Naive thymus-derived CD8-positive, alpha-beta T cell (primary cell): Measurements from ENCODE around the gene DMRT3. TPM values are rescaled to one million over a fixed set of nuclear protein-coding genes. Genes with fewer than 3 reads are reported as not detected.
A peak's percentile ranks its signal among the peaks of the same experiment; 100 is the strongest.

Source experiments
- ATAC-seq, 2 donors: fragments of 150-1000 bp; cut with Tn5 transposase in 1 of 2; sonication (Bioruptor Pico), chemical (Tn5 transposase) in 1 of 2; 1 replicate in 1 of 2; 2 replicates in 1 of 2; pipeline ENCODE4 v1.10.0; 2021; ENCODE audit warnings: mild to moderate bottlenecking in 2 of 2, moderate library complexity in 2 of 2
- POLR2A ChIA-PET: fragments of 350-600 bp; sonication (Branson Sonifier 250); formaldehyde crosslinking; loops from one replicate; lab custom pipeline; 2021; ENCODE audit warnings: antibody characterized with exemption; lab: Charles Lee
- DNase-seq, 10 donors: peaks; one replicate each; pipeline versions ENCODE4 v3.0.0 to v3.0.0-alpha.2; 2020 to 2022
- H3K27ac Mint-ChIP-seq, 10 donors: one replicate each; pipeline ENCODE4 v1.8.0; 2020 to 2022; ENCODE audit warnings: mild to moderate bottlenecking in 10 of 10, mixed read lengths in 10 of 10, moderate library complexity in 4 of 10, inconsistent platforms in 1 of 10
- H3K27me3 Mint-ChIP-seq, 5 donors: one replicate each; pipeline ENCODE4 v1.8.0; 2021 to 2022; ENCODE audit warnings: mixed read lengths in 5 of 5
- H3K36me3 Mint-ChIP-seq, 3 donors: one replicate each; pipeline ENCODE4 v1.8.0; 2020 to 2022; ENCODE audit warnings: mixed read lengths in 3 of 3, mild to moderate bottlenecking in 2 of 3, inconsistent platforms in 1 of 3
- H3K4me1 Mint-ChIP-seq, 4 donors: one replicate each; pipeline ENCODE4 v1.8.0; 2021 to 2022; ENCODE audit warnings: mixed read lengths in 4 of 4
- H3K4me3 Mint-ChIP-seq, 10 donors: one replicate each; pipeline ENCODE4 v1.8.0; 2020 to 2022; ENCODE audit warnings: mild to moderate bottlenecking in 10 of 10, mixed read lengths in 10 of 10, moderate library complexity in 6 of 10, inconsistent platforms in 1 of 10
- H3K9me3 Mint-ChIP-seq, 9 donors: one replicate each; pipeline ENCODE4 v1.8.0; 2020 to 2022; ENCODE audit warnings: mixed read lengths in 9 of 9, mild to moderate bottlenecking in 3 of 9, inconsistent platforms in 1 of 9, moderate library complexity in 1 of 9
- polyA plus RNA-seq, 3 donors: library from polyadenylated mRNA; unstranded; fragments of 300-500 nt; fragmentation: Illumina TruSeq; gene quantifications; one replicate each; pipeline ENCODE4 v1.2.3, GENCODE V29; 2021
- total RNA-seq, 8 experiments: library from RNA in 2 of 8; stranded (reverse) in 2 of 8; gene quantifications; one replicate each; pipeline ENCODE4 v1.2.3 and lab custom pipeline; 2021 to 2026

Gene DMRT3
- total and polyA plus RNA-seq, 5 experiments from 2014 or later = not detected

- peaks cover 0 to 11% (median 3%) of the 10 kb centered on the region in 9 donors for H3K9me3 Mint-ChIP-seq
- peaks cover 43 to 73% (median 57%) of the 10 kb centered on the region in 5 donors for H3K27me3 Mint-ChIP-seq
- no peak overlapping the region for H3K27ac Mint-ChIP-seq
- H3K4me1 Mint-ChIP-seq = peaks cover 7 to 44% (median 35%) of the 10 kb centered on the region in 4 donors
- H3K4me3 Mint-ChIP-seq = peak overlapping the region in 9 of 10 donors; percentile 3 to 57 (median 34)
- peaks cover 0 to 9% (median 7%) of the 10 kb centered on the region in 3 donors for H3K36me3 Mint-ChIP-seq
- ATAC-seq = no peak
- POLR2A ChIA-PET = no interaction called here
- DNase-seq = no peak
Measured at GRCh38 chr9:973295-973834, 3.1 kb upstream of the DMRT3 start.

DNA sequence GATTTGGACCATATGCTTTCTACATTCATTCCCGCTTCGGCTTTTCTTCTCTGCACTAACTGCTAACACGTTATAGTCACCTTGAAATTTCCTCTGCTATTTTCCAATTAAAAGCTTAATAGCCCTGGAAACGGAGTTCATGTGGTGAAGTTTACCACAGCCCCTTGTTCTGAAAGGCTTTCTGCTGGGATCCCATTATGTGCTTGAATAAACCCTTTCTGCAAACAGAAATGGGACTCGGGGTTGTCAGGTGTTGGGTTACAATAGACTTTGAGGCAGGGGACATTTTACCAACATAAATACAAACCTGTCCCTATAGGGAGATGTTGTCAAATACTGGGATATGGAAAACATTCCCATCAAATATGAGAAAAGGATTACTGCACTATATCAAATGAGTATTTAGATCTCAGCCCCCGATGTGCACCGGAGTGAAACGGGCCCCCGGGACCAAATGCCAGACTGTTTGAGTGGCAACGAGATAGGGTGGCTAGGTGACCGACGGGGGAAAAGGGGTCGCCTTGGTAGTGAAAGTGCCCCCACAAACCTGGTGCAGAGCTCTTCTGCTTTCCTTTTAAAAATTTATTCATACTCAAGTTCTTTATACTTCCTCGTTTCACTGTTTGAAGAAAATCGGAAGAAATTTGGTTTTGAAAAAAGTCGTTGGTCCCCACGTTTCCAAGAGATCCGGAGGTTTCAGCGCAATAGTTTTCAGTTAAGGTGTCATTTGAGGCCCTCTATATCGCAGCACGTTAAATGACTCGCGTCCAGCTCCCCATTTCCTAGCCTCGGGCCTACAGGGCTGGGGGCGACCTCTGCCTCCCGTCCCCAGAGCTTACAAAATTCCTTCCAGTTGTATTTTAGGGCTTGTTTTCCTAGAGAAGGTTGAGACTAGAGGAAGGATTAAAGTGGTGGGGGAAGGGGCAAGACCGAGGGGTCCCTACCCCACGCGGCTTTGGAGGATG is 2.1 kb upstream of the DMRT3 start:
- Mint-ChIP-seq H3K36me3 (peaks cover 0 to 9% (median 2%) of the 10 kb centered on the region in 3 donors), H3K27ac (no peak overlapping the region), H3K9me3 (peaks cover 0 to 4% (median under 1%) of the 10 kb centered on the region in 9 donors), H3K27me3 (peaks cover 35 to 73% (median 58%) of the 10 kb centered on the region in 5 donors), H3K4me1 (peaks cover 7 to 37% (median 32%) of the 10 kb centered on the region in 4 donors), H3K4me3 (peak overlapping the region in 6 of 10 donors; percentile 3 to 57 (median 30))
- no peak for ATAC-seq
- DNase-seq = no peak
- POLR2A ChIA-PET = no interaction called here

GRCh38 chr9:974996-975739 is 1.3 kb upstream of the DMRT3 start:
- Mint-ChIP-seq H3K9me3 (peaks cover 0 to 3% (median 0%) of the 10 kb centered on the region in 9 donors), H3K27me3 (peaks cover 40 to 72% (median 61%) of the 10 kb centered on the region in 5 donors), H3K4me3 (peak overlapping the region in 3 of 10 donors; percentile 8 to 38 (median 26)), H3K4me1 (peaks cover 4 to 32% (median 28%) of the 10 kb centered on the region in 4 donors), H3K27ac (peak overlapping the region in 1 of 10 donors; percentile 53), H3K36me3 (peaks cover 0 to 7% (median 0%) of the 10 kb centered on the region in 3 donors)
- POLR2A ChIA-PET = no interaction called here
- DNase-seq (no peak), ATAC-seq (no peak)

DNA sequence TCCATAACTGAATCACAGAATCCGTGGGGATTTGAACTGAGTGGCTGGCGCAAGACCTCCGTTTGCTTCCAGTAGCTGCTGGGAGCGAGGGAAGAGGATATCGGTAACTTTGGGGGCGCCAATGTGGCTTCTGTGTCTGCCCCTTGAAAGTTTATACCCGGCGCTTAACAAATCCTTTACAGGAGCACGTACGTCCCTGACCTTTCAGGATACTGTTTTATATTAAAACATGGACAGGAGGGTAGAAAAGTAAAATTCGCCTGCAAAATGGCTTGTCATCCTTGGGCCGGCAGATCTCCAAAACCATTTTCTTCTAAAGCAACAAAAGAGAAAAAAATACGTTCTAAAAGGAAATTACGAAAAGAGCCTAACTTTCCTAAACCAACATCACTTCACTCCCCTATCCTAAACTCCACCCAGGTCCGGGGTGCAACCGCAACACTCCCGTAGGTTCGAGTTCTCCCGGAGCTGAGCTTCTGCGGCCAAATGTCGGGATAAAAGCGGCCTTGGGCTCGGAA is 656 bp upstream of the DMRT3 start:
- H3K27ac Mint-ChIP-seq = no peak overlapping the region

DNA sequence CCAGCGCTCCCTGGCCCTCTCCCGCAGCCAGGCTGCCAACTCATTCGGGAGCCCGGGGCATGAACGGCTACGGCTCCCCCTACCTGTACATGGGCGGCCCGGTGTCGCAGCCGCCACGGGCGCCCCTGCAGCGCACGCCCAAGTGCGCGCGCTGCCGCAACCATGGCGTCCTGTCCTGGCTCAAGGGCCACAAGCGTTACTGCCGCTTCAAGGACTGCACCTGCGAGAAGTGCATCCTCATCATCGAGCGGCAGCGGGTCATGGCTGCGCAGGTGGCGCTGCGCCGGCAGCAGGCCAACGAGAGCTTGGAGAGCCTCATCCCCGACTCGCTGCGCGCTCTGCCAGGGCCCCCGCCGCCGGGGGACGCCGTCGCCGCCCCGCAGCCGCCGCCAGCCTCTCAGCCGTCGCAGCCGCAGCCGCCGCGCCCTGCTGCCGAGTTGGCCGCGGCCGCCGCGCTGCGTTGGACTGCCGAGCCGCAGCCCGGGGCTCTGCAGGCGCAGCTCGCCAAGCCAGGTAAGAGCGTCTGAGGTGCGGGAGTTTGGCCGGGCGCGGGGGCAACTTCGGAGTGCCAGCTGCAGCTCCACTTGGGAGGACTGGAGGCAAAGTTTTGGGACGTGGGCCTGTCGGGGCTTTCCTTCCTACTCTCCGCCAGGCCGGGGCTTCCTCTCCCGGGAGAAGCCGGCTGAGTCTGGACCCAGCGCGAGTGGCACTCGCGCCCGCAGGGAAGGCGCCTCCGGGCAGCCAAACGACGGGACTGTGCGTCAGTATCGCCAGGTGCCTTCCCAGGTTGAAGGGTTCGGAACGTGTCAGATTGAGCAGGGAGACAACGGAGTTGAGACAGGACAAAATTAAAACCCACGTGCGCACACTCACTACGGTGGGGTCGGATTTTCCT is 735 bp downstream of the DMRT3 start:
- H3K36me3 Mint-ChIP-seq = peaks cover 0 to 7% (median 0%) of the 10 kb centered on the region in 3 donors
- peaks cover 0 to 3% (median 0%) of the 10 kb centered on the region in 9 donors for H3K9me3 Mint-ChIP-seq
- no peak for ATAC-seq
- DNase-seq = no peak
- H3K4me1 Mint-ChIP-seq = peaks cover 3 to 26% (median 23%) of the 10 kb centered on the region in 4 donors
- POLR2A ChIA-PET = no interaction called here
- H3K4me3 Mint-ChIP-seq = peak overlapping the region in 1 of 10 donors; percentile 26
- H3K27ac Mint-ChIP-seq = no peak overlapping the region
- H3K27me3 Mint-ChIP-seq = peaks cover 51 to 85% (median 75%) of the 10 kb centered on the region in 5 donors

More for the DNA sequence above, 656 bp upstream of the DMRT3 start:
- H3K4me1 Mint-ChIP-seq = peaks cover 3 to 29% (median 25%) of the 10 kb centered on the region in 4 donors
- peaks cover 0 to 7% (median 0%) of the 10 kb centered on the region in 3 donors for H3K36me3 Mint-ChIP-seq
- ATAC-seq (no peak), DNase-seq (no peak)
- peaks cover 0 to 3% (median 0%) of the 10 kb centered on the region in 9 donors for H3K9me3 Mint-ChIP-seq
- H3K27me3 Mint-ChIP-seq = peaks cover 41 to 72% (median 62%) of the 10 kb centered on the region in 5 donors
- POLR2A ChIA-PET = no interaction called here
- H3K4me3 Mint-ChIP-seq = peak overlapping the region in 8 of 10 donors; percentile 1 to 64 (median 32)

DNA sequence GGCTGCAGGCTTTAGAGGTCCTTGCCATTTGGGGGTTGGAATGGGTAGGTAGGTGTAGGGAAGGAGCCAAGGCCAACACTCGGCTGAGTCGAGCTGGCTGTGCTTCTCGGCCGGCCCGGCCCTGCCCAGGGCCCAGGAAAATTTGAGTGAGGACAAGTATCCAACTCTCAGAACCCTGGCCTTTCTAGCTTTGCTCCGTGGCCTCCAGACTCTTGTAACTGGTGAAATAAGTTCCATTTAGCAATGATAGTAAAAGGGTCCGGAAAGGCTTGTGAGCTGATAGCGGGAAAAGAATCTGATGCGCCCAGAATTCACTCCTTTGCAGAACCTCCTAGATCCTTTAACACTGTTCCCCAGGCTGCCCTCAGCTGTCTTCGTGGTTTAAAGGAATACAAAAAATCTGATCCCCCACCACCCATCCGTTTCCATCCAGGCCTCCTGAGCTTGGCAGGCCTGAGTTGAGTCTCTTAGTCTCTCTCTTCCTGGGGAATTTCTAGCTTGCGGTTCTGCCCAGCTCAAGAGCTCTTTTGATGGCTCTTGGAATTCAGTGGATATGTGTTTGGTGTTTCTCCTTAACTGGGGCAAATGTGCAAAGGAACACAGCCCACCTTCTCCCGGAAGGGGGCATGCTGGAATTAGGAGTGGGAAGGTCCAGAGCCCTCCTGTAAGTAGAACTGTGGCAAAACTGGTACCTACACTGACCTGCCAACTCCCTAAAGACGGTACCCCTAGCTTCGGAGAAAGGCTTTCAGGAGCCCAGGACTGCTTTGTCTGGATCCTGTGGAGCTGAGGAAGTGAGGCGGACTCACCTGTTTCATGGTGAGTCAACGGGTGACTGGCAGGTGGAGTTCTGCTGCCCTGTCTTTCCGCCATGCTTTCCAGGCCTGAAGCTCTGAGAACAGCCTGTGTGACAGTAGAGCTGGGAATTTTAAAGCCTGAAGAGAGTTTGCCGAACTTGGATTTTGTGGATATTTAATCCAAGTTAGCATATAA is 1.7 kb downstream of the DMRT3 start:
- Mint-ChIP-seq H3K36me3 (peaks cover 0 to 6% (median 0%) of the 10 kb centered on the region in 3 donors), H3K4me3 (peak overlapping the region in 2 of 10 donors; percentile 10 to 26), H3K27me3 (peaks cover 58 to 89% (median 80%) of the 10 kb centered on the region in 5 donors), H3K27ac (no peak overlapping the region), H3K9me3 (peaks cover 0 to 3% (median 0%) of the 10 kb centered on the region in 9 donors), H3K4me1 (peaks cover 5 to 23% (median 17%) of the 10 kb centered on the region in 4 donors)
- DNase-seq = no peak
- no peak for ATAC-seq
- POLR2A ChIA-PET = no interaction called here

DNA sequence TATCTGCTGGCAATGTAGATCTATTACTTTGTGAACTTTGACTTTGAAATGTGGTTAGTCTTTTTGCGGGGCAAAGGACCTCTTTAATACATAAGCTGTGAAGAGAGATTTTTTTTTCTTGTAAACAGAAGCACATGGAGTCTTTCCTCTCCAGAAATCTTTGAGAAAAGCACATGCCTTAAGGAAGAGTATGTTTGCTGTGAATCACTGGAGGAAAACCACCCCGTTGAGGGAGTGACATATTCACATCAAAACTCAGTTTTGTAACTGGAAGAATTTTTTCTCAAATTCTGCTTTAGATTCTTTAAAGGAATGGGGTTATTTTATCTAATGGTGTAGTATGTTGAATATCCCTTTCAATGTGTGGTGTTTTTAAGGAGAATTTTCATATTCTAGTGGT is 3.5 kb downstream of the DMRT3 start:
- Mint-ChIP-seq H3K4me3 (no peak overlapping the region), H3K27me3 (peaks cover 48 to 82% (median 75%) of the 10 kb centered on the region in 5 donors), H3K4me1 (peaks cover 0 to 8% (median 6%) of the 10 kb centered on the region in 4 donors), H3K9me3 (no peaks in the 10 kb centered on the region), H3K36me3 (no peaks in the 10 kb centered on the region), H3K27ac (no peak overlapping the region)
- DNase-seq = no peak
- POLR2A ChIA-PET = no interaction called here
- ATAC-seq = no peak

- no peaks in the 10 kb centered on the region for H3K36me3 Mint-ChIP-seq
Measured at GRCh38 chr9:980640-981039, 4.2 kb downstream of the DMRT3 start.

DNA sequence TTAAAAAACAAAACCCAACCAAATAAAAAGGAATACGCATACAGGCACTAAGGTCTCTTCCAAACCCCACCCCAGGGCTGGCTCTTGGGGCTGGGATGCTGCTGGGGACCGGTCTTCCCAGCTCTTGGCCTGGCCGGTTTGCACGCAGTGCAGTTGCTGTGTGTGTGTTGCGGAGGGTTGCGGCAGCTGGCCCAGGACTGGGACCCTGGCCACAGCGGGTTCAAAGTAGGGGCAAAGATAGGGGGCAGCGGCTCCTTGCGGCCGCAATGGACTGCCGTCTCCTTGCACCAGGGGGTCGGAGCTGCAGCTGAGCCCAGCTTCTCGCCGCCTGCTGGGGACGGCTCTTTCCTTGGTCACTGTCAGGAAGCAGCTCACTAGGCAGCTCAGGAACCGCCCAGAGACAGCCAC is 5.0 kb downstream of the DMRT3 start:
- DNase-seq (no peak), ATAC-seq (no peak)
- no peaks in the 10 kb centered on the region for H3K9me3 Mint-ChIP-seq
- H3K27me3 Mint-ChIP-seq = peaks cover 42 to 82% (median 71%) of the 10 kb centered on the region in 5 donors
- H3K36me3 Mint-ChIP-seq = no peaks in the 10 kb centered on the region
- H3K4me1 Mint-ChIP-seq = peaks cover 0 to 2% (median 0%) of the 10 kb centered on the region in 4 donors
- POLR2A ChIA-PET = no interaction called here
- H3K27ac Mint-ChIP-seq = no peak overlapping the region
- no peak overlapping the region for H3K4me3 Mint-ChIP-seq

More at GRCh38 chr9:980640-981039, 4.2 kb downstream of the DMRT3 start:
- no peak for ATAC-seq
- Mint-ChIP-seq H3K27ac (no peak overlapping the region), H3K27me3 (peaks cover 44 to 79% (median 69%) of the 10 kb centered on the region in 5 donors), H3K4me3 (no peak overlapping the region), H3K4me1 (peaks cover 0 to 5% (median 4%) of the 10 kb centered on the region in 4 donors), H3K9me3 (no peaks in the 10 kb centered on the region)
- POLR2A ChIA-PET = no interaction called here
- DNase-seq = no peak

DNA sequence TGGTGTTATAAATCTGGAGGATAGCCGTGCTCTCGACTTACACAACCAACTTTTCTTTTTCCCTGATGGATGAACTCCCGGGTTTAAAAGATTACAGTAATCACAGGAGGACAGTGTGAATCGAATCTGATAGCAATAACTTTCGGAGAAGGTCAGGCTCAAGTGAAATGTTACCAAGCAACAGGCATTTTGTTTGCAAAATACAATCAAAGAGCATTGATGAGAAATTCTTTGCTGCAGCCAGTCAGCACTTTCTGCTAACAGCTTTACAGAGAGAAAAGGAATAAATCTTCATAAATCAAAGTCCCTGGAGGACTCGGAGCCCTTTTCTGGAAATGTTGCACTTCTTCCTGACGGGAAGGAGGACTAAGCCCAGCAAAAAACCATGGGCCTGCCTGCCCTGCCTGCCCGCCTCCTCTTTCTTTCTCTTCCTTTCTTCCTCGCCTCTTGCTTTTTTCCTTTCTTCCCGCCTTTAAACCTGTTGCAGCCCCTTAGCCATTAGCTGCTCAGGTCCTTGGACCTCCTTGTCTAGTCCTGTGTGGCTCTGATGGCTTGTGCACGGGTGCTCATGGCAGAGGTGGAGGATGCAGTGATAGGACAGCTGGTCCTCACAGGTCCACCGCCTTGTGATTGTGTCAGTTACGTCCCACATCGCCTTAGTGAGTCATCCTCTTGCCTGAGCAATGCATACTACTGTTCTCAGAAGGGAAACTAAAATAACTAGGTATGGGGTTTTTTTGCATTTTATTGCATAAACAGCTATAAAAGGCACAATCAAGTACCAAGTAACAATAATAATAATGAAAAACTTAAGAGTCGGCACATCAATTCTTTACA is 6.2 kb downstream of the DMRT3 start:
- Mint-ChIP-seq H3K9me3 (no peaks in the 10 kb centered on the region), H3K27ac (no peak overlapping the region), H3K27me3 (peaks cover 44 to 89% (median 74%) of the 10 kb centered on the region in 5 donors), H3K4me3 (no peak overlapping the region), H3K36me3 (no peaks in the 10 kb centered on the region), H3K4me1 (peaks cover 0 to 2% (median 0%) of the 10 kb centered on the region in 4 donors)
- no peak for DNase-seq
- ATAC-seq = no peak
- POLR2A ChIA-PET = no interaction called here
